Right atrium auricular region (tissue), 2 donors: ENCODE data around the gene NMNAT2. TPM values are rescaled to one million over a fixed set of nuclear protein-coding genes. Genes with fewer than 3 reads are reported as not detected.

ENCODE experiments used
- DNase-seq: peaks from one replicate; pipeline ENCODE4 v3.0.0-alpha.2; 2019; ENCODE audit warnings: low spot score
- H3K27ac ChIP-seq, 2 donors: fragments of 200-600 bp; sonication (generic); 1 replicate in 1 of 2; 2 replicates in 1 of 2; pipeline ENCODE4 v1.5.1; 2016 to 2019
- H3K27me3 ChIP-seq, 2 donors: fragments of 200-600 bp; sonication (generic); one replicate each; pipeline versions ENCODE4 v1.5.1 to v1.6.0; 2017 to 2019
- H3K36me3 ChIP-seq: fragments of 200-600 bp; sonication (generic); one replicate; pipeline ENCODE4 v1.5.1; 2016
- H3K4me1 ChIP-seq, 2 donors: fragments of 200-600 bp; sonication (generic); one replicate each; pipeline versions ENCODE4 v1.5.1 to v1.6.0; 2017 to 2019
- H3K4me3 ChIP-seq, 2 donors: fragments of 200-600 bp; sonication (generic); 1 replicate in 1 of 2; 2 replicates in 1 of 2; pipeline ENCODE4 v1.5.1; 2017 to 2019; ENCODE audit warnings: mild to moderate bottlenecking in 1 of 2, moderate library complexity in 1 of 2
- H3K9me3 ChIP-seq, 2 donors: fragments of 200-600 bp; sonication (generic); one replicate each; pipeline ENCODE4 v1.5.1; 2019
- CTCF ChIP-seq, 2 donors: fragments of 200-600 bp; sonication (generic); IDR thresholded peaks; one replicate each; pipeline ENCODE4 v1.5.1; 2019; ENCODE audit warnings: antibody characterized with exemption in 2 of 2
- total RNA-seq, 2 donors: library from RNA; depleted of rRNA; stranded (reverse); fragments of >200 nt; gene quantifications; one replicate each; pipeline ENCODE4 v1.1.0, GENCODE V29; 2016

The NMNAT2 gene
- total RNA-seq, 2 donors from 2014 or later, result 38.6 to 40.0 TPM

- Histone ChIP-seq H3K4me3 (no peak overlapping the region), H3K27ac (no peak overlapping the region), H3K27me3 (no peaks in the 10 kb centered on the region), H3K4me1 (peaks cover 0 to 38% of the 10 kb centered on the region in 2 donors), H3K36me3 (no peaks in the 10 kb centered on the region), H3K9me3 (no peaks in the 10 kb centered on the region)
- DNase-seq, result no peak
- no peak for TF ChIP-seq CTCF (IDR thresholded peaks at IDR 0.05)
These were observed 98.6 kb downstream of the NMNAT2 start for GRCh38 chr1:183319606-183320005.

GRCh38 chr1:183319051-183319450 is 99.1 kb downstream of the NMNAT2 start:
- TF ChIP-seq CTCF (IDR thresholded peaks at IDR 0.05), result no peak
- H3K4me1 ChIP-seq, result peaks cover 0 to 44% of the 10 kb centered on the region in 2 donors
- no peaks in the 10 kb centered on the region for H3K27me3 ChIP-seq
- H3K27ac ChIP-seq, result peak overlapping the region in 1 of 2 donors; percentile 78
- H3K4me3 ChIP-seq, result no peak overlapping the region
- no peaks in the 10 kb centered on the region for H3K9me3 ChIP-seq
- no peak for DNase-seq
- no peaks in the 10 kb centered on the region for H3K36me3 ChIP-seq

GRCh38 chr1:183318433-183318832 is 99.7 kb downstream of the NMNAT2 start:
- no peaks in the 10 kb centered on the region for H3K36me3 ChIP-seq
- peak in 1 of 2 donors; percentile 79 for TF ChIP-seq CTCF (IDR thresholded peaks at IDR 0.05)
- H3K4me3 ChIP-seq, result no peak overlapping the region
- peaks cover 0 to 46% of the 10 kb centered on the region in 2 donors for H3K4me1 ChIP-seq
- H3K9me3 ChIP-seq, result no peaks in the 10 kb centered on the region
- peak overlapping the region; percentile 78 to 81 for H3K27ac ChIP-seq
- peak; percentile 95 for DNase-seq
- H3K27me3 ChIP-seq, result no peaks in the 10 kb centered on the region

GRCh38 chr1:183315991-183316758 is 102.0 kb downstream of the NMNAT2 start:
- DNase-seq, result no peak
- no peaks in the 10 kb centered on the region for H3K27me3 ChIP-seq
- TF ChIP-seq CTCF (IDR thresholded peaks at IDR 0.05), result no peak
- H3K4me1 ChIP-seq, result peaks cover 0 to 44% of the 10 kb centered on the region in 2 donors
- no peaks in the 10 kb centered on the region for H3K9me3 ChIP-seq
- no peaks in the 10 kb centered on the region for H3K36me3 ChIP-seq
- H3K4me3 ChIP-seq, result no peak overlapping the region
- peak overlapping the region; percentile 18 to 55 for H3K27ac ChIP-seq

- Histone ChIP-seq H3K27ac (no peak overlapping the region), H3K36me3 (no peaks in the 10 kb centered on the region), H3K4me3 (no peak overlapping the region), H3K4me1 (peaks cover 0 to 47% of the 10 kb centered on the region in 2 donors), H3K9me3 (no peaks in the 10 kb centered on the region), H3K27me3 (no peaks in the 10 kb centered on the region)
- DNase-seq, result no peak
- no peak for TF ChIP-seq CTCF (IDR thresholded peaks at IDR 0.05)
These were observed 105.1 kb downstream of the NMNAT2 start for GRCh38 chr1:183313063-183313462.
